Lung (tissue), 12 donors: ENCODE data around the gene ISLR. TPM values are rescaled to one million over a fixed set of nuclear protein-coding genes. Genes with fewer than 3 reads are reported as not detected.

Source experiments
- ATAC-seq: fragments of 200-7000 bp; cut with Tn5 transposase; one replicate; pipeline ENCODE4 v1.9.1; 2020; ENCODE audit warnings: moderate number of reproducible peaks; ENCODE audit not compliant: insufficient read depth, low FRiP score
- DNase-seq, 3 donors: peaks; one replicate each; pipeline ENCODE4 v3.0.0-alpha.2; 2013 to 2017
- H3K27ac ChIP-seq, 2 donors: one replicate each; pipeline ENCODE4 v1.5.1; 2013; ENCODE audit warnings: mild to moderate bottlenecking in 2 of 2, moderate library complexity in 2 of 2, control low read depth in 1 of 2, inconsistent platforms in 1 of 2, low read depth in 1 of 2, low read length in 1 of 2
- H3K27me3 ChIP-seq, 3 donors: one replicate each; pipeline ENCODE4 v1.5.1; 2013; ENCODE audit warnings: low read length in 2 of 3; ENCODE audit not compliant: control insufficient read depth in 3 of 3, insufficient read depth in 3 of 3
- H3K36me3 ChIP-seq, 4 donors: one replicate each; pipeline ENCODE4 v1.5.1; 2013; ENCODE audit warnings: low read length in 4 of 4, mild to moderate bottlenecking in 1 of 4, moderate library complexity in 1 of 4; ENCODE audit not compliant: control insufficient read depth in 4 of 4, insufficient read depth in 4 of 4
- H3K4me1 ChIP-seq, 5 donors: one replicate each; pipeline ENCODE4 v1.5.1; 2013; ENCODE audit warnings: low read length in 5 of 5, mild to moderate bottlenecking in 2 of 5, moderate library complexity in 1 of 5; ENCODE audit not compliant: control insufficient read depth in 5 of 5, insufficient read depth in 5 of 5
- H3K4me3 ChIP-seq: one replicate; pipeline ENCODE4 v1.5.1; 2013; ENCODE audit warnings: mild to moderate bottlenecking, control low read depth, moderate library complexity
- H3K9ac ChIP-seq, 2 donors: one replicate each; pipeline ENCODE4 v1.5.1; 2013; ENCODE audit warnings: low read length in 2 of 2, control low read depth in 1 of 2; ENCODE audit not compliant: insufficient read depth in 1 of 2
- H3K9me3 ChIP-seq, 4 donors: one replicate each; pipeline ENCODE4 v1.5.1; 2013; ENCODE audit warnings: low read length in 3 of 4, mild to moderate bottlenecking in 1 of 4, moderate library complexity in 1 of 4; ENCODE audit not compliant: control insufficient read depth in 4 of 4, insufficient read depth in 3 of 4
- CTCF ChIP-seq: IDR thresholded peaks from 2 replicates; pipeline ENCODE4 v1.5.1; 2012; ENCODE audit warnings: mild to moderate bottlenecking; ENCODE audit errors: control extremely low read depth, extremely low read depth
- WGBS, 2 donors: extraction: QIAGEN DNeasy Blood & Tissue Kit; methylation state at CpG; one replicate each; pipeline ENCODE4 v1.1.7; 2013; 5-methylcytosine and 5-hydroxymethylcytosine counted together
- polyA plus RNA-seq, 2 donors: library from polyadenylated mRNA; stranded (reverse); fragments of 200-250 nt; gene quantifications; one replicate each; pipeline ENCODE4 v1.2.1, GENCODE V29; 2013
- total RNA-seq, 2 donors: library from RNA; depleted of rRNA in 1 of 2; stranded (reverse); fragments of >200 nt in 1 of 2; gene quantifications; one replicate each; pipeline ENCODE4 v1.2.1, GENCODE V29; 2014 to 2021
- donor health status: control.
- donor health status: control.
- donor health status: Bipolar disorder and iron deficiency.
- donor health status: healthy.
- donor health status: DM: yes; HTN: yes; CAD: no.

Gene ISLR
- total and polyA plus RNA-seq, 4 donors, result 2.8 to 30.4 (median 14.2) TPM

- H3K36me3 ChIP-seq, result no peaks in the 10 kb centered on the region
- no peak overlapping the region for H3K9ac ChIP-seq
- H3K4me1 ChIP-seq, result peaks cover 0 to 35% (median 10%) of the 10 kb centered on the region in 5 donors
- TF ChIP-seq CTCF, result no peak
- DNase-seq, result peak in 1 of 3 donors; percentile 5
- no peaks in the 10 kb centered on the region for H3K27me3 ChIP-seq
- no peak for ATAC-seq
- H3K9me3 ChIP-seq, result no peaks in the 10 kb centered on the region
- WGBS, 2 donors, result 91 to 93% methylated on average over 8 of the region's 8 CpGs
- no peak overlapping the region for H3K4me3 ChIP-seq
- H3K27ac ChIP-seq, result no peak overlapping the region
Measured at GRCh38 chr15:74182131-74182530, 8.6 kb downstream of the ISLR start.

GRCh38 chr15:74184582-74185091, 11.1 kb downstream of the ISLR start:
- 80 to 93% methylated on average over 12 of the region's 12 CpGs for WGBS, 2 donors
- H3K27ac ChIP-seq, result no peak overlapping the region
- no peak for TF ChIP-seq CTCF
- H3K4me3 ChIP-seq, result no peak overlapping the region
- no peaks in the 10 kb centered on the region for H3K36me3 ChIP-seq
- no peaks in the 10 kb centered on the region for H3K27me3 ChIP-seq
- H3K9ac ChIP-seq, result no peak overlapping the region
- ATAC-seq, result no peak
- H3K9me3 ChIP-seq, result no peaks in the 10 kb centered on the region
- DNase-seq, result no peak
- H3K4me1 ChIP-seq, result peaks cover 0 to 13% (median 0%) of the 10 kb centered on the region in 5 donors

GRCh38 chr15:74185710-74186348, 12.3 kb downstream of the ISLR start:
- H3K36me3 ChIP-seq, result no peaks in the 10 kb centered on the region
- ATAC-seq (no peak), DNase-seq (no peak)
- no peak overlapping the region for H3K4me3 ChIP-seq
- no peak overlapping the region for H3K9ac ChIP-seq
- H3K9me3 ChIP-seq, result no peaks in the 10 kb centered on the region
- H3K27me3 ChIP-seq, result no peaks in the 10 kb centered on the region
- no peak for TF ChIP-seq CTCF
- 69 to 76% methylated on average over 8 of the region's 8 CpGs for WGBS, 2 donors
- H3K27ac ChIP-seq, result no peak overlapping the region
- peaks cover 0 to 5% (median 0%) of the 10 kb centered on the region in 5 donors for H3K4me1 ChIP-seq
